HG03045 (cell line): ENCODE data around the gene EGFL8.
A peak's percentile ranks its signal among the peaks of the same experiment; 100 is the strongest.
"Not testable (repeated sequence)": the region's sequence is repeated elsewhere in the genome, so short reads cannot be mapped to it uniquely, and the experiment has no call there.

Experiments used
- ATAC-seq: cut with Tn5 transposase; IDR thresholded peaks from one replicate; pipeline ENCODE4 v1.9.1; 2021; ENCODE audit warnings: mild to moderate bottlenecking, moderate library complexity; ENCODE audit not compliant: unreplicated experiment

Gene EGFL8

DNA sequence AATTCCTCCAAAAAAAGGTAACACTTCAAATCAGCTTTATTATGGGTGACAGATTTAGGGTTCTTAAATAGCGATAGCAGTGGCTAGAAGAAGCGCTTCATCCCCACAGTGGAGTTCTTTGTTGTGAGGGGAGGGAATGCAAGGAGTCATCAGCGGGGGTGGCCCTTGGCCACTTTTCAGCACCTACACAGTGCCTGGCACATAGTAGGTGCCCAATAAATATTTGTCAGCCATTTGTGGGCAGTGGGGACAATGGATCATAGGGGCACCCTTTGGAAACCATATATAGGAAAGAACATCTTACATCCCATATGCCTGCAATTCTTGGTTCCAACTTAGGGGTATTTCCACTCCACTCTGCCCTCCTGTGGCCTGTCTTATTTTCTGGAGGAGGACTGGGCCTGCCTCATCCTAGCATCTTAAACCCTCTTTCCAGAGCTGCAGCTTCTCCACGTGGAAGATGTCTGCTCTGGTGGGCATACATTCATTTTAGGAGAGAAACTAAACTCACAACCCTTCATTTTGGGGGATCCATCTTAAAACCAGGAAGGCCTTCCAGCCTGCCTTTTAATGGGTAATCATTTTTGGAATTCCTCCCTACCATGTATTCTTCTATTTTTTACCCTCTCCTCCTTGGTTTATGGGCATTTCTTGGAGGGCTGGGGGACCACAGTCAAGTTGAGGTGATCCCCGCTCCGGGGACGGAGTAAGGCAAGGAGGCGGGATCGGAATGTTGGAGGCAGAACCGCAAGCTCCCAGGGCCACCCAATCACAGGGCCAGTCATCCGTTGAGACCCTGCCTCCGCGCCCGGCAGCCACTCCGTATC, 30.6 kb downstream of the EGFL8 start:
- peak; percentile 78 for ATAC-seq

DNA sequence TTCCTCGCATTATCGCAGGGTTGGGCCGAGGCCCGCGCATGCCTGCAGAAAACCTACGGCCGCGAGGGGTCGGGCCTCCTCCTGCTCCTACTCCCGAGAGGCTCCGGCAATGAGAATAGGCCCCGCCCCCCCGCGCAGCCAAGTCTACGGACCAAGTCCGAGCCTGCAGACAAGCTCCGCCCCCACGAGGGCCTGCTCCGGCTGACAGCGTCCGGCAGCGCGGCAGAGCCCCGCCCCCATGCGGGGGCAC, 31.2 kb downstream of the EGFL8 start:
- ATAC-seq, result no peak

DNA sequence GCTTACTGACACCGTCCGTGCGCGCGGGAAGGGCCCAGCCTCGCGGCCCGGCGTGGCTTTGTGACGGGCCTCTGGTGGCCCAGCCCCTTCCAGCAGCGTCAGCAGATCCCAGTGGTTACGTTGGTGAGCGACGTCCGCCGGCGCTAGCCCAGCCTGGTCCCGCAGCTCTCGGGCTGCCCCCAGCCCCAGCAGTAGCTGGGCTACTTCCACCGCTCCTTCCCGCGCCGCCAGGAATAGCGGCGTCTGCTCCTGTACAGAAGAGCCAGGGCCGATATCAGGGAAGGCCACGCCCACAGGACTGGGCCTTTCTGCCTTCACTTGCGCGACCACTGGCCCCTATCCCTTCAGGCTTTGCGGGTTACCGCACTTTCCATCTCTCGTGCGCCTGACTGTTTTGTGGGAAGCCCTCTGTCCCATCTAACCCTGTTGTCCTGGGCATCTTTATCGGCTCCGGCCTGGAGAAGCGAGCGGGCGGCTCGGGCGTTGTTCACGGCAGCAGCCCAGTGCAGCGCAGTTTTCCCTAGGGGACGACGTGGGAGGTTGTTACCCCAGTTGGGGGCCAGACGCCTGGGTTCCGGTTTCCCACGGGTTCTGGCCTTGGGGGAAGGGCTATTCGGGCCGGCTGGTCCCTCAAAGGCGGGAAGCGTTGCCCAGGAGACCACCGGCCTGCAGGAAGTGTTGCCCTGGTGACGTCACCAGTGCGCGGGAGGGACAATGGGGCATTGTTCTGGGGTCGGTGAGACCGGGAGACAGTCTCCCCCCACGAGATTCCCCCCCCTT, 31.7 kb downstream of the EGFL8 start:
- ATAC-seq, result peak; percentile 76

DNA sequence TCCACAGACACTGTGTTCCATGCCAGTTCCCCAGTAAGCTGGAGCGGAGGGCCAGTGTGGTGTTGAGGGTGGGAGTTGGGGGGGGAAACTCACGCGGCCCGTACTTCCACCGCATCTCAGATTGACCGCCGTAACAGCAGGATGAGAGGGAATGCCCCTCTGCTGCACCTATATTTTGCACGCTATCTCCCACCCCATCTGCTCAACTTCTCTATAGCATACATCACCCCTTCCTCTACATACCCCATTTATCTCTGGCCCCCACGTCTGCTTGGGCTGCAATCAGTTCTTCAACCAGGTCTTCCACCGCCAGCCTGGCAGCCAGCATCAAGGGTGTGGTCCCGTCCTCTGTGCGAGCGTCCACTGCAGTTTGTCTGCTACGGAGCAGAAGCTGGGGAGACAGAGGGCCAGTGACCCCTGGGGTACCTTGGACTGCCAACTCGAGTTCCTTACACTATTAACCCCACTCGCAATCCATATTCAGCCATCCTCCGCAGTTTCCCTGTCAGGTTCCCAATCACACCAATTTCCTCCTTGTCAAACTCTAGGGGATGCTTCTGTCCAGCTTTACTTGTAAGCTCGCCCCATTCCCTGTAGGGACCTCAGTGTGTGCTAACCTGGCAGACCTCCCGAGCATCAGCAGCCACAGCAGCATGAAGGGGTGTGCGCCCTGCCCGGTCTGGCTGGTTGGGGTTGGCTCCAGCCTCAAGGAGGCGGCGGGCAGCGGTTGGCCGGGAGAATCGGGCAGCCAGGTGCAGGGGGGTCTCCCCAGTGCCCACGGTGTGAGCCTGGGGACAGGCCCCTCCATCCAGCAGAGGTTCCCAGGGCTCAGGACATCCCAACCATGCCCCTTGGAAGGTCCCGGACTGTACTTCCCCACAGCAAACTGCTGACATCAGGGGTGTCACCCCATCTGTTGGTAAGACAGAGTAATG, 32.6 kb downstream of the EGFL8 start:
- ATAC-seq, result no peak

DNA sequence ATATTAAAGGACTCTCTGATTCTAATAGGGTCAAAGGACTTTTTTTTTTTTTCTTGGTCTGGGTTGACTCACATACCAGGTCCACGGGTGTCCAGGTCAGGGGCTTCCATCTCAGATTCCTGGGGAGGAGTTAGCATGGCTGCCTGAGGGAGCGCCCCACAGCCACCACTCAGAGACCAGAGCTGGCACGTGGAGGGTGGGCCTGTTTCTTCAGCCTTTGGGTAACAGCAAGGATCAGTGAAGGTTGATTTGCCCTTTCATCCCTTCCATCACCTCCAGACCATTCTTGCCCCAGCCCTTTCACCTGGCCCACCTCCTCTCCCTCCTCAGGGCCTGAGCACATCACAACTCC, 33.9 kb downstream of the EGFL8 start:
- ATAC-seq, result no peak

DNA sequence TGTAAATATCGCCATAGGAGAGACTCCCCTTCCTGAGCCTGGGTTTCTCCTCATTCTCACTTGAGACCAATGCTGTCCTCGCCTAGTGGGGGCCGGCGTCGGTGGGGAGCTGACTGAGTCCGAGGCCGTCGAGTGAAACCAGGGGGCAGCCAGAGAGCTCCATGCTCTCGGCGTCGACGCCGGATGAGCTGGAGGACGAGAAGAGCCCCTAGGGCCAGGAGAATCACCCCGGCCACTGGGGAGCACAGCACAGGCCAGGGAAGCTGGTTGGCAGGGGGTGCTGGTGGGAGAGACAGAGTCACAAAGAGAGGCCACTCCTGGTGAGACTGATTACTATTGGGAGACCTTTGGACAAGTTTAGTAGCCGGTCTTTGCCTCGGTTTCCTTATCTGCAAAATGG, 34.5 kb downstream of the EGFL8 start:
- ATAC-seq, result no peak

DNA sequence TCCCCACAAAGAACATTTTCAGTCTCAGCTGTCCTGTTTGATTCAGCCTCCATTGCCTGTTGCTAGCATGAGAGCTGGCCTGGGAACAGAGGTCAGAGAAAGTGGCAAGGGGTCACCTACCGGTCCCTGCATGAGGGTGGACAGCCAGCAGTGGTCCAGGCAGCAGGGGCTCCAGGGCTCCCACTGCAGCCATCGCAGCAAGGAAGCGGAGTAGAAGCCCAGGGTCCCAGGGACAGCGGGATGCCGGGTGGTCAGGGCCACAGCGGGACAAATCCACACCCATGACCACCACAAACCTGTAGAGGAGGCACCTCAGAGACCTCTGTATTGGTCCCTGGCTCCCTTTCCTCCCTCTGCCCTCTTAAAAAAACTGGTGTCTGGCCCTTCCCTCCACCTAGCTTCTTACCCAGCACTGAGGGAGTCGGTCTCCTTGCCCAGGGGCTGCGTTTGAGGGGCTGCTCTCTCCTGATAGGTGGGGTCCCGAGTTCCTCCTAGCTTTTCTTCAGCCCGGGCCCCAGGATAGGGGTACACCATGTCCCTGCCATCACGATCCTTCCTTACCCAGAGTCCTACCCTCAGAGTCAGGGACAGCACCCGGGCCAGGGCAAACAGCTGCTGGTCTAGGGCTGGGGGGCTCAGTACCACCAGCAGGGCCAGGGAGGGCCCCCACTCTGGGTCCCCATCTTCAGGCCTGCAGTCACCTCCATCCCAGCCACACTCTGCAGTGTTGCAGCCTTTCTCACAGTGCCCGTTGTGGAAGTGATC, 36.5 kb downstream of the EGFL8 start:
- ATAC-seq, result no peak

DNA sequence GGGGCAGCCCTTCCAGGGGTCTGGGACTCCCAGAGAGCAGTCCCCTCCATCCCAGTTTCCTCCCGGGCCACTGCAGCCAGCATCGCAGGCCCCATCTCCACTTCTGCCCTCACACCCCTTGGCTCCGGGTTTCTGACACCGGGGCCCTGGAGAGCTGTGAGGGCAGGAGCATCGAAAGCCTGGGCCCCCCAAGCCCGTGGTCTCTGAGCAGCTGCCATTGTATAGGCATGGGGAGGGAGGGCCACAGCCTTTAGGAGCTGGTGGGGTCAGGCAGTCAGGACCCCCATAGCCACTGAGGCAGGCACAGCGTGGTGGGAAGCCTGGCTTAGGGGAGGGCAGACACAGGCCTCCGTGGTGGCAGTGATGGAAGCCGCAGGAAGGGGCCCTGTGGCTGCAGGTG, 37.8 kb downstream of the EGFL8 start:
- ATAC-seq, result no peak

DNA sequence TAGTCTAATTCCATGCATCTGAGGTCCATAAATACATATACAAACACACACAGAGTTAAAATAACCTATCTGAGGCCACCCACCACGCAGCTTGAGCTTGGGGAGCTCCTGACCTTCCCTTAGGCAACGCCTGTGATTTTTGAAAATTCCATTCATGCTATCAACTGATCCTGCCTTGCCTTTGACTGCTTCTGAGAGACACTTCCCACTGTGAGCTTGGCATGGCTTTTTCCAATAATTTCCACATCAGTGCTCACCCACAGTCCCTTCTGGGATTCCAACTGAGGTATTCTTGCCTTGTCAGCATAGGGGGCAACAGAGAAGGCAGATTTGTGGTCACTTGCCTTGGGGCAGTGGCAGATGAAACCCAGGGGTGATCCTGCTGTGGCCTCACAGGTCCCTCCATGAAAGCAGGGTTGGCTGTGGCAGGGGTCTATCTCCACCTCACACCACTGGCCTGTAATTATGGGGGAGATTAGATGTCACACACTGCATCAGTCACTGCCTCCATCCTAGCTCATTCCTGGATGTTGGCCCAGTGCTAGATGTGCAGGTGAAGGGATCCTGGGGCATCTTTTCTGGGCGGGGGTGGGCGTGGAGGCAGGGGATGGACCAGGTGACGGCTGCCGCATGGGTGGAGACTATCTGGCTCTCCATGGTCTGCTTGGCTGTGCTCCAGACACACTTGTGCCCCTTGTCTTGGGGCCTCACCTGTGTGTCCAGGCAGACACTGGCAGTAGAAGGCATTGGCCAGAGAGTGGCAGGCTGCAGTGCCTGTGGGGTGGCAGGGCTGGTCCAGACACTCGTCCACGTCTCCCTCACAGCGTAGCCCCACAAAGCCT, 39.3 kb downstream of the EGFL8 start:
- ATAC-seq, result no peak

DNA sequence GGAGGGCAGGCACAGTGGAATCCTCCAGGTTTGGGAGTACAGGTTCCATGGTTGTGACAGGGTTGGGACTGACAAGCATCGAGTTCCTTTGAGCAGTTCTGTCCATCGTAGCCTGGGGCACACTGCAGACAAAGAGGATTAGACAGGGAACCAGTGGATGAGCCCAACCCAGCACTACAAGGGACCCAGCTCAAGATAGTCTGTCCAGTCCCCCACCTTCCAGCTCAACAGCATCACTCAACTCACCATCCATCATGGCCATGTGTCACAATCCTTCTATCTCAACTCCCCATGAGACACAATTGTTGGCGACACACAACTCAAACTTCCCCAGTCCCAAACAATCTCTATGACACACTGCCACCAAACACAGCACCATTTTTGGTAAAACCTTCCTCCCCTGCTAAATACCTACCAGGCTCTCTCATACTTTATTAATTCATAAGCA, 39.9 kb downstream of the EGFL8 start:
- no peak for ATAC-seq

DNA sequence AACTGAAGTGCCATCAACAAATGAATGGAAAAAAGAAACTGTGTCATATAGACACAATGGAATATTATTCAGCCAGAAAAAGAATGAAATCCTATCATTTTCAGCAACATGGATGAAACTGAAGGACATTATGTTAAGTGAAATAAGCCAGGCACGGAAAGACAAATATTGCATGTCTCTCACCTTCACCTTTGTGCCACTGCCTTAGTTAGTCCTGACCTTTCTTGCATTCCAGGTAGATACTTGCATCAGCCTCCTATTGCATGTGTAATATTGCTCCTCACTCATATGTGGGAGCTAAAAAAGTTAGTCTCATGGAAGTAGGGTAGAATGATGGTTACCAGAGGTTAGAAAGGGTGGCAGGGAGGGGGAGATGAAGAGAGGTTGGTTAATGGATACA, 44.6 kb downstream of the EGFL8 start:
- no peak for ATAC-seq

DNA sequence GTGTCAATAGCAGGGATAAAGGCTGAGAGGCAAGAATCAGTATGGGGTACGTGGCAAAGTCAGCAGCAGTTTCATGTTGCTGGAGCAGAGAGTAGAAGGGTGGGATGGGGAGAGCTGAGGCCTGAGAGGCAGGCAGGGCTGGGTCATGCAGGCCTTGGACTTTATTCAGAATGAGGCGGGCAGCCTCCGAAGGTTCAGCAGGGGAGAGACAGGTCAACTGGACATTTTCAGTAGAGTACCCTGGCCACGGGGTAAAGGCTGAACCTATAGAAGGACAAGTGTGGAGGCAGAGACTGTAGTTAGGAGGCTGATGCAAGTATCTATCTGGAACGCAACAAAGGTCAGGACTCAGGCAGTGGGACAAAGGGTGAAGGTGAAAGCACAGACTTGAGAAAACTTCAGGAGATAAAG, 45.8 kb downstream of the EGFL8 start:
- ATAC-seq, result no peak

DNA sequence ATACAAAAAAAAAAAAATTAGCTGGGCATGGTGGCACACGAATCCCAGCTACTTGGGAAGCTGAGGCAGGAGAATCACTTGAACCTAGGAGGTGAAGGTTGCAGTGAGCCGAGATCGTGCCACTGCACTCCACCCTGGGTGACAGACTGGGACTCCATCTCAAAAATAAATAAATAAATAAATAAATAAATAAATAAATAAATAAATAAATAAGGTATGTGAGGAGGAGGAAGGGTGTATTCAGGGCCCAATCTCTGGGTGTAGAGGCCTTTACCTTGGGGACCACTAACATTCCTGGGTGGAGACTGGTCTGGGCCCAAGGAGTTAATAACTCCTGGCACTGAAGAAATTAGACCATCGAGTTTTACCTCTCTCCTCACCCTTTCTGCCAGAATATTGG, 47.0 kb downstream of the EGFL8 start:
- not testable (repeated sequence) for ATAC-seq

DNA sequence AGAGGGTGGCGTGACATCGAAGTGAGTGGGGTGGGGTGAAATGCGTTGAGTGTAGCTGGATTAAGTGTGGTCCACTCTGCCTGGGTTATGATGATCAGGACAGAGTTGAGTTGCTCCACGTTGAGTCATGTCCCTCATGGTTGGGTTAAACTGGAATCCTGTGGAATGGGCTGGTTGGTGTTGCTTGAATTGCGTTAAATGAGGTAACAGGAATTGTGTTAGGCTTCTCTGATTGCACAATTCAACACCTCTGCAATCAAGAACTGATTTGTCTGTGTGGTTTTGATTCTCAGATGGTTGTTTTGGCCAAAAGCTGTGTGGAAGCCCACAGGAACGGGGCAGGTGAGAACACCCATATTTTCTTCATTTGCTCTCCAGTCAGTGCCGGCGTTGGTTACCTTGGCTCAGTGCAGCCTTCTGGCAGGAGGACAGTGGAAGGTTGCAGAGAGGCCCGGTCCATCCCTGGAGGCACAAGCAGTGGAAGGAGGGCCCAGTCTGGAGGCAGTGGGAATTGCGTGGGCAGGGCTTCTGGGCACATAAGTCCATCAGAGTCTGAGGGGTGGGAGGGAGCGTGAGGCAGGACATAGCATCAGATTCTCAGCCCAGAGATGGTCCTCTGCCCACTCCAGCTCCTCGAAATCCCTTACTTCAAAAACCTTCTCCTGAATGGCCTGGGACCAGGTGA, 47.8 kb downstream of the EGFL8 start:
- no peak for ATAC-seq

DNA sequence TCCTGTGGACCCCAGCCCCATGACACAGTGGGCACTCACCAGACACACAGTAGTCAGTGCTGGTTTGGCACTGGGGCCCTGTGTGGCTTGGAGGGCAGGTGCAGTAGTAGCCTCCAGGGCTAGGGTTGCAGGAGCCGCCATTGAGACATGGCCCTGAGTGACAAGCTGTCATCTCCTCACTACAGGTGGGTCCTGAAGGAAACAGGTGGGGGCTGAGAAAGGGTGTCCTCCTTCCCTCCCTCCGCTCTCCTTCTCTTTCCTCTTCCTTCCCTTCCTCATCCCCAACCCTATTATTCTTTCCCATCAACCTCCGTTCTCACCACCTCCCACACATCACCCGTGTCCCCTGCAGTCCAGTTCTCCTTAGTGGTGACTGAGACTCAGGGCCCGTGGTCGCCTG, 49.3 kb downstream of the EGFL8 start:
- no peak for ATAC-seq

DNA sequence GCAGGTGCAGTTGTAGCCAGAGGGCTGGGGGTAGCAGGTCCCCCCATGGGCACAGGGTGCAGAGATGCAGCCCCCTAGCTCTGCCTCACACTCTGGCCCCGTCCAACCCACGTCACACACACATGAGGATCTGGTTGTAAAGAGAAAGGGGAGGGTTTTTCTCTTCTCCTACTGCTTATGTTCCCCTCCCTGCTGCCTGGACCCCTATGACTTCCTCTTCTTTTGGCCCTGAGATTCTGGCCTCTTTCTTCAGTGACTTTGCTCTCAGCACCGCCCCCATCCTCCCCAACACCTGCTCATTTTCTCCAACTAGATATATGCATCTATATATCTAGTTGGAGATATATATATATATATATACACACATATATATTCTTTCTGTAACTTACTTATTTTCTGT, 49.7 kb downstream of the EGFL8 start:
- no peak for ATAC-seq

DNA sequence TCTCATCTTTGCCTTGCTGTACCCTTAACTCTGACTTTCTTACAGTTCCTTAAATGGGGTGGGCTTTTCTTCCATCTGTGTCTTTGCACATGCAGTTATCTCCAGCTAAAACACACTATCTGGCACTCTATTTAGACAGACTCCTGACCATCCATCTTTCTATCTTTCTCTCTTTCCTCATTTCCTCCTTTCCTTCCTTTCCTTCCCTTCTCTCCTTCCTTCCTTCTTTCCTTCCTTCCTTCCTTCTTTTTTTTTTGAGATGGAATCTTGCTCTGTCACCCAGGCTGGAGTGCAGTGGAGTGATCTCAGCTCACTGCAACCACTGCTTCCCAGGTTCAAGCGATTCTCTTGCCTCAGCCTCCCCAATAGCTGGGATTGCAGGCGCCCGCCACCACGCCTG, 51.2 kb downstream of the EGFL8 start:
- no peak for ATAC-seq

DNA sequence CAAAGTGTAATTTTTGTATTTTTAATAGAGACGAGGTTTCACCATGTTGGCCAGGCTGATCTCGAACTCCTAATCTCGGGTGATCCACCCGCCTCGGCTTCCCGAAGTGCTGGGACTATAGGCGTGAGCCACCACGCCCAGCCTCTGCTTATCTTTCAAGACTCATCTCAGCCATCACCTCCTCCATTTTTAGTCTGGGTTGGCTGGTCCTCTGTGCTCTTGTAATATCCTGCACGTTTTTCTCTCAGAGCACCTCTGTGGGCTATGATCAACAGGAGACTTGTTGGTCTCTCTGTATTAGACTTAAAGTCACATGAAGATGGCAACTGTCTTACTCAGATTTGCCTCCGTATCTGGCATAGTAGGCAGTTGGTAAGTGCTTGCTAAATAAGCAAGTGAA, 51.9 kb downstream of the EGFL8 start:
- ATAC-seq, result no peak

DNA sequence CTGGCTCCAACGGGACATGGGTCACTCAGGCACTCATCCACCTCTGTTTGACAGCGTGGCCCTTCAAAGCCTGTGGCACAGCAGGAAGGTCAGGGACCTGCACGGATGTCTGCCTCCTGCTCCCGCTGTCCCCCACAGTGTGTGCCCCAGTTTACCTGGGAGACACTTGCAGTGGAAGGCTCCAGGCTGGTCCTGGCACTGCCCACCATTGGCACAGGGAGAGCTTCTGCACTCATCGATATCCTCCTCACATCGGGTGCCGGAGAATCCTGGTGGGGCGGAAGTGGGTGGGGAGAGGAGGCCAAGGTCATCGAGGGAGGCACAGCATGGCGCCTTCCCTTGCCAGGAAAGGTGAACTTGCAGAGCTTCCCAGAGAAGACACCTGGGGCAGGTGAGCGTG, 52.6 kb downstream of the EGFL8 start:
- no peak for ATAC-seq
